HCT116 (cell line): Measurements from ENCODE around the gene POMT1. TPM values are rescaled to one million over a fixed set of nuclear protein-coding genes. Genes with fewer than 3 reads are reported as not detected.

Experiments used
- ATAC-seq: fragments of 200-7000 bp; cut with Tn5 transposase; 2 replicates; pipeline ENCODE4 v1.9.1; 2020; ENCODE audit warnings: mild to moderate bottlenecking, moderate library complexity
- BruUV-seq: library from RNA; stranded (reverse); fragments of 400-500 nt; replicated peaks from 2 replicates; lab custom pipeline; 2021; lab: Mats Ljungman, UMichigan
- CTCF ChIA-PET: fragments of 300-600 bp; sonication (Branson Sonifier 250); formaldehyde crosslinking; loops from one replicate; lab custom pipeline; 2021; ENCODE audit warnings: antibody characterized with exemption; lab: Charles Lee
- POLR2A ChIA-PET: fragments of 300-600, 350-600 bp; sonication (Branson Sonifier 250); formaldehyde crosslinking; loops from one replicate; lab custom pipeline; 2021; ENCODE audit warnings: antibody characterized with exemption; lab: Charles Lee
- RAD21 ChIA-PET, 2 experiments: fragments of 300-600 bp; sonication (Branson Sonifier 250); formaldehyde crosslinking; loops; one replicate each; lab custom pipeline; 2023; ENCODE audit warnings: low total read pairs in 2 of 2; ENCODE audit not compliant: uncharacterized antibody in 2 of 2, unreplicated experiment in 2 of 2, low non-redundant PET in 1 of 2; lab: Charles Lee
- DNase-seq: peaks from one replicate; pipeline ENCODE4 v3.0.0-alpha.2; 2010; ENCODE audit warnings: low read depth, low spot score
- H2AFZ ChIP-seq: fragments of 200-600 bp; shearing (Covaris generic), sonication (generic); 2 replicates; pipeline ENCODE4 v1.6.1; 2017; ENCODE audit warnings: low read depth, mixed run types, mixed read lengths, antibody characterized with exemption, low read length; ENCODE audit not compliant: poor library complexity, severe bottlenecking
- H3K27ac ChIP-seq: 2 replicates; pipeline ENCODE4 v1.5.1; 2012; ENCODE audit warnings: low read depth, low read length
- H3K27me3 ChIP-seq: fragments of 200-600 bp; sonication (generic); 2 replicates; pipeline ENCODE4 v1.6.1; 2016; ENCODE audit warnings: mixed run types, low read length, mixed read lengths; ENCODE audit not compliant: insufficient read depth
- H3K36me3 ChIP-seq, 2 experiments: fragments of 200-500 bp in 1 of 2; fragments of 200-600 bp in 1 of 2; sonication (Bioruptor generic) in 1 of 2; sonication (generic) in 1 of 2; 2 replicates each; pipeline versions ENCODE4 v1.5.1 to v1.6.1; 2014 to 2016; ENCODE audit warnings: low read length in 2 of 2, inconsistent platforms in 1 of 2, mixed read lengths in 1 of 2, mixed run types in 1 of 2; ENCODE audit not compliant: insufficient read depth in 2 of 2, control insufficient read depth in 1 of 2
- H3K4me1 ChIP-seq, 2 experiments: fragments of 200-600 bp in 1 of 2; sonication (generic) in 1 of 2; 2 replicates each; pipeline versions ENCODE4 v1.5.1 to v1.6.1; 2012 to 2017; ENCODE audit warnings: low read length in 2 of 2, inconsistent platforms in 1 of 2, mild to moderate bottlenecking in 1 of 2, mixed read lengths in 1 of 2, mixed run types in 1 of 2, moderate library complexity in 1 of 2; ENCODE audit not compliant: insufficient read depth in 2 of 2, control insufficient read depth in 1 of 2
- H3K4me2 ChIP-seq: fragments of 200-600 bp; sonication (generic); 2 replicates; pipeline ENCODE4 v1.6.1; 2017; ENCODE audit warnings: mixed run types, low read length, mixed read lengths
- H3K4me3 ChIP-seq, 2 experiments: fragments of 200-600 bp in 1 of 2; sonication (generic) in 1 of 2; replicated peaks in 1 of 2; 2 replicates each; pipeline ENCODE4 v1.5.1; 2011 to 2016; ENCODE audit warnings: low read length in 2 of 2, control low read depth in 1 of 2, low read depth in 1 of 2, mild to moderate bottlenecking in 1 of 2, mixed read lengths in 1 of 2, mixed run types in 1 of 2
- H3K79me2 ChIP-seq: fragments of 200-600 bp; sonication (generic); 2 replicates; pipeline ENCODE4 v1.6.1; 2017; ENCODE audit warnings: mild to moderate bottlenecking, mixed run types, low read length, moderate library complexity, mixed read lengths; ENCODE audit not compliant: insufficient read depth
- H3K9ac ChIP-seq: fragments of 200-600 bp; sonication (generic); 2 replicates; pipeline ENCODE4 v1.6.1; 2016; ENCODE audit warnings: low read length, mixed read lengths
- H3K9me2 ChIP-seq: fragments of 200-600 bp; sonication (generic), shearing (Covaris generic); 2 replicates; pipeline ENCODE4 v1.6.1; 2017; ENCODE audit warnings: mixed run types, mild to moderate bottlenecking, moderate library complexity; ENCODE audit not compliant: insufficient read depth
- H3K9me3 ChIP-seq, 2 experiments: fragments of 200-500 bp in 1 of 2; fragments of 200-600 bp in 1 of 2; sonication (Bioruptor generic) in 1 of 2; sonication (generic) in 1 of 2; 2 replicates each; pipeline ENCODE4 v1.6.1; 2014 to 2017; ENCODE audit warnings: low read length in 2 of 2, mixed read lengths in 2 of 2, inconsistent platforms in 1 of 2, low read depth in 1 of 2, mild to moderate bottlenecking in 1 of 2, mixed run types in 1 of 2, moderate library complexity in 1 of 2; ENCODE audit not compliant: control insufficient read depth in 1 of 2, insufficient read depth in 1 of 2
- H4K20me1 ChIP-seq: fragments of 200-600 bp; sonication (generic), shearing (Covaris generic); 2 replicates; pipeline ENCODE4 v1.6.1; 2017; ENCODE audit warnings: mixed run types, mild to moderate bottlenecking, moderate library complexity; ENCODE audit not compliant: insufficient read depth
- CBX3 ChIP-seq: IDR thresholded peaks from 2 replicates; pipeline ENCODE4 v1.6.1; 2012; ENCODE audit warnings: low read depth
- CEBPB ChIP-seq: IDR thresholded peaks from 2 replicates; pipeline ENCODE4 v1.6.1; 2012; ENCODE audit warnings: low read depth
- POLR2AphosphoS5 ChIP-seq: IDR thresholded peaks from 2 replicates; pipeline ENCODE4 v1.6.1; 2011; ENCODE audit warnings: mild to moderate bottlenecking, low read depth, low read length, moderate library complexity
- RAD21 ChIP-seq: IDR thresholded peaks from 2 replicates; pipeline ENCODE4 v1.6.1; 2012; ENCODE audit warnings: low read depth, mild to moderate bottlenecking
- SIN3A ChIP-seq: IDR thresholded peaks from 2 replicates; pipeline ENCODE4 v1.6.1; 2012; ENCODE audit warnings: low read depth
- YY1 ChIP-seq: IDR thresholded peaks from 2 replicates; pipeline ENCODE4 v1.6.1; 2011; ENCODE audit warnings: low read length, low read depth, moderate library complexity, mild to moderate bottlenecking; ENCODE audit not compliant: insufficient replicate concordance; ENCODE audit errors: extremely low read depth
- intact Hi-C: fragments of 100-400 bp; cut with micrococcal nuclease; formaldehyde crosslinking; loops from 2 replicates; pipeline ENCODE4 v1.10.0; 2022
- total RNA-seq: library from RNA; stranded (reverse); gene quantifications from one replicate; pipeline ENCODE4 v1.2.1, GENCODE V29; 2021; ENCODE audit not compliant: unreplicated experiment
- TF ChIP-seq, protein P1 (sequence below): IDR thresholded peaks from 2 replicates; pipeline ENCODE4 v1.6.1; 2012
- TF ChIP-seq, protein P2 (sequence below): IDR thresholded peaks from 2 replicates; pipeline ENCODE4 v1.6.1; 2012

POMT1 gene
- total RNA-seq, 1 experiment from 2014 or later, result 21.4 TPM

- no peak for TF ChIP-seq YY1
- TF ChIP-seq RAD21, result no peak
- TF ChIP-seq, protein P1, sequence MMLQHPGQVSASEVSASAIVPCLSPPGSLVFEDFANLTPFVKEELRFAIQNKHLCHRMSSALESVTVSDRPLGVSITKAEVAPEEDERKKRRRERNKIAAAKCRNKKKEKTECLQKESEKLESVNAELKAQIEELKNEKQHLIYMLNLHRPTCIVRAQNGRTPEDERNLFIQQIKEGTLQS, result no peak
- TF ChIP-seq CBX3, result no peak
- TF ChIP-seq SIN3A, result no peak
- TF ChIP-seq POLR2AphosphoS5, result no peak
- TF ChIP-seq, protein P2, sequence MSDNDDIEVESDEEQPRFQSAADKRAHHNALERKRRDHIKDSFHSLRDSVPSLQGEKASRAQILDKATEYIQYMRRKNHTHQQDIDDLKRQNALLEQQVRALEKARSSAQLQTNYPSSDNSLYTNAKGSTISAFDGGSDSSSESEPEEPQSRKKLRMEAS, result no peak
- no peak for TF ChIP-seq CEBPB
- Histone ChIP-seq H3K27ac (no peak overlapping the region), H2AFZ (no peak overlapping the region), H3K9ac (no peak overlapping the region), H3K4me3 (no peak overlapping the region), H3K36me3 (peaks cover 75 to 88% of the 10 kb centered on the region in 2 experiments), H3K4me1 (no peaks in the 10 kb centered on the region), H3K27me3 (no peaks in the 10 kb centered on the region), H3K9me3 (no peaks in the 10 kb centered on the region), H4K20me1 (no peaks in the 10 kb centered on the region), H3K79me2 (peaks cover 4% of the 10 kb centered on the region; the same call in 1 of the 2 replicates), H3K9me2 (no peaks in the 10 kb centered on the region), H3K4me2 (no peak overlapping the region)
- CTCF ChIA-PET, result no interaction called here
- POLR2A ChIA-PET, result no interaction called here
- DNase-seq (no peak), ATAC-seq (no peak)
- no TSS peak for BruUV-seq
- RAD21 ChIA-PET, result no interaction called here
- intact Hi-C loops, result no loop called here
Observed at GRCh38 chr9:131487621-131488031, 15.1 kb upstream of the POMT1 start.

DNA sequence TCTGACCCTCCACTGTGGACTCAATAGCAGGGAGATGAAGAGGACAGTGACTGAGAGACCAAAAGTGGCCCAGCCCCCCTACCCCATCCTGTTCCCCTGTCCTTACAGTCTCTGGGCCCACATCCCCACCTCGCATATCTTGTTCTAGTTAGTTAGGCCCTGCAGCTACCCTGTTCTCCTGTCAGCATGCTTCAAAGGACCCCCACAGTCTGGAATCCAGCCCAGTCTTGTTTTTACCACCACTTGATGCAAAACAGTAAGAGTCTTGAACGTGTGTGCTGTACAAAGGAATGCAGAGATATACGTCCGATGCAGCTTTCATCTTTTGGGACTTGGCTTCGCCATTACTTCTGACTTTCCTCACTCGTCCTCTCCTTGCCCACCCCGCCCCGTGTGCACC, 12.2 kb upstream of the POMT1 start:
- ChIA-PET CTCF (no interaction called here), RAD21 (no interaction called here), POLR2A (no interaction called here)
- Histone ChIP-seq H3K9me2 (no peaks in the 10 kb centered on the region), H3K4me2 (no peak overlapping the region), H3K4me1 (no peaks in the 10 kb centered on the region), H3K36me3 (peaks cover 75 to 83% of the 10 kb centered on the region in 2 experiments), H3K79me2 (no peaks in the 10 kb centered on the region; the same call in 1 of the 2 replicates), H3K9me3 (no peaks in the 10 kb centered on the region), H2AFZ (no peak overlapping the region), H3K27ac (no peak overlapping the region), H4K20me1 (no peaks in the 10 kb centered on the region), H3K27me3 (no peaks in the 10 kb centered on the region), H3K9ac (no peak overlapping the region), H3K4me3 (no peak overlapping the region)
- no peak for DNase-seq
- no TSS peak for BruUV-seq
- ATAC-seq, result no peak
- TF ChIP-seq, protein P2, result no peak
- intact Hi-C loops, result no loop called here
